Heart left ventricle (tissue), 16 donors: ENCODE measurements around the gene PCBP3. TPM values are rescaled to one million over a fixed set of nuclear protein-coding genes. Genes with fewer than 3 reads are reported as not detected.

Experiments used
- ATAC-seq, 4 donors: fragments of 200-7000 bp; cut with Tn5 transposase; one replicate each; pipeline ENCODE4 v1.9.1; 2020 to 2022; ENCODE audit warnings: moderate library complexity in 4 of 4, mild to moderate bottlenecking in 3 of 4, moderate number of reproducible peaks in 1 of 4
- DNase-seq, 5 donors: peaks; one replicate each; pipeline ENCODE4 v3.0.0-alpha.2; 2020
- H3K27ac ChIP-seq, 12 donors: fragments of 200-600 bp; sonication (generic) in 4 of 12; one replicate each; pipeline versions ENCODE4 v1.5.0 to v1.8.0; 2016 to 2022; ENCODE audit warnings: mild to moderate bottlenecking in 2 of 12
- H3K27me3 ChIP-seq, 9 donors: fragments of 200-600 bp; sonication (generic) in 2 of 9; one replicate each; pipeline versions ENCODE4 v1.5.1 to v1.8.0; 2016 to 2022; ENCODE audit warnings: mild to moderate bottlenecking in 3 of 9
- H3K36me3 ChIP-seq, 9 donors: fragments of 200-600 bp; sonication (generic) in 2 of 9; one replicate each; pipeline versions ENCODE4 v1.5.0 to v1.8.0; 2018 to 2022; ENCODE audit warnings: mild to moderate bottlenecking in 2 of 9
- H3K4me1 ChIP-seq, 12 donors: fragments of 200-600 bp; sonication (generic) in 4 of 12; one replicate each; pipeline versions ENCODE4 v1.5.0 to v1.8.0; 2016 to 2022; ENCODE audit warnings: mild to moderate bottlenecking in 3 of 12
- H3K4me3 ChIP-seq, 12 donors: fragments of 200-600 bp; sonication (generic) in 4 of 12; one replicate each; pipeline versions ENCODE4 v1.5.0 to v1.8.0; 2017 to 2022; ENCODE audit warnings: mild to moderate bottlenecking in 9 of 12, moderate library complexity in 4 of 12
- H3K9me3 ChIP-seq, 12 donors: fragments of 200-600 bp; sonication (generic) in 4 of 12; one replicate each; pipeline versions ENCODE4 v1.5.0 to v1.8.0; 2016 to 2022; ENCODE audit warnings: mild to moderate bottlenecking in 1 of 12
- POLR2A ChIP-seq, 2 donors: fragments of 450-650 bp; IDR thresholded peaks; one replicate each; pipeline ENCODE4 v1.6.1; 2017; ENCODE audit warnings: antibody characterized with exemption in 2 of 2, mild to moderate bottlenecking in 2 of 2, moderate library complexity in 2 of 2
- WGBS, 4 donors: extraction: QIAGEN DNeasy Blood & Tissue Kit in 2 of 4; methylation state at CpG; one replicate each; pipeline versions ENCODE4 v1.1.5 to v1.1.7; 2013 to 2018; 5-methylcytosine and 5-hydroxymethylcytosine counted together
- intact Hi-C, 10 donors: fragments of 100-400 bp; cut with DNase I; formaldehyde crosslinking; loops; one replicate each; pipeline versions ENCODE4 v1.11.1 to v1.14.2; 2022
- polyA plus RNA-seq, 2 donors: library from polyadenylated mRNA; stranded (reverse); fragments of 200-250 nt; gene quantifications; one replicate each; pipeline ENCODE4 v1.2.3, GENCODE V29; 2013
- total RNA-seq, 9 donors: library from RNA; depleted of rRNA in 2 of 9; stranded (reverse); fragments of >200 nt in 2 of 9; fragmentation: NEBNext Ultra II Directional in 3 of 9; extraction: Animal tissue kit (Norgen Biotek cat#: 25700) in 3 of 9; gene quantifications; one replicate each; pipeline versions ENCODE4 v1.1.0 to v1.2.4, GENCODE V29; 2016 to 2023
- TF ChIP-seq, protein P1 (sequence below), 12 donors: fragments of 200-600 bp; sonication (generic) in 4 of 12; IDR thresholded peaks; one replicate each; pipeline versions ENCODE4 v1.5.0 to v1.8.0; 2018 to 2022; ENCODE audit warnings: antibody characterized with exemption in 12 of 12, mild to moderate bottlenecking in 5 of 12
- donor health status: ischemic (EF 13 %, LVEDD 7.1; RV severe dilation, severe dysfunction).
- donor health status: healthy with polysubstance abuse.
- donor health status: DM: no; HTN: yes; CAD: no.
- donor health status: DM: no; HTN: no; CAD: no.
- donor health status: ischemic (EF 25% LVEDD 6.9; RV normal size, moderate dysfunction).
- donor health status: ischemic (EF 25% LVEDD 5.7; RV mildly dilated, moderate dysfunction).
- donor health status: healthy.
- donor health status: DM: yes; HTN: yes; CAD: no.
- donor health status: ischemic (EF 35%, LVEDD 5.7; RV mildly dilated, moderate dysfunction).
- donor health status: nonischemic (EF 11% LVEDD 7.7; RV severe dilation, severe dysfunction).
- donor health status: DM: yes; HTN: yes; CAD: no.
- donor health status: PGD.
- donor health status: ischemic (EF 29% LVEDD 5.4; RV normal size, mild dysfunction).
- donor health status: nonischemic (EF 23%, LVEDD 6.1; RV moderate dilation, normal function).

The PCBP3 gene
- total and polyA plus RNA-seq, 11 donors, result 0.72 to 11.4 (median 2.5) TPM; not detected in 1

DNA sequence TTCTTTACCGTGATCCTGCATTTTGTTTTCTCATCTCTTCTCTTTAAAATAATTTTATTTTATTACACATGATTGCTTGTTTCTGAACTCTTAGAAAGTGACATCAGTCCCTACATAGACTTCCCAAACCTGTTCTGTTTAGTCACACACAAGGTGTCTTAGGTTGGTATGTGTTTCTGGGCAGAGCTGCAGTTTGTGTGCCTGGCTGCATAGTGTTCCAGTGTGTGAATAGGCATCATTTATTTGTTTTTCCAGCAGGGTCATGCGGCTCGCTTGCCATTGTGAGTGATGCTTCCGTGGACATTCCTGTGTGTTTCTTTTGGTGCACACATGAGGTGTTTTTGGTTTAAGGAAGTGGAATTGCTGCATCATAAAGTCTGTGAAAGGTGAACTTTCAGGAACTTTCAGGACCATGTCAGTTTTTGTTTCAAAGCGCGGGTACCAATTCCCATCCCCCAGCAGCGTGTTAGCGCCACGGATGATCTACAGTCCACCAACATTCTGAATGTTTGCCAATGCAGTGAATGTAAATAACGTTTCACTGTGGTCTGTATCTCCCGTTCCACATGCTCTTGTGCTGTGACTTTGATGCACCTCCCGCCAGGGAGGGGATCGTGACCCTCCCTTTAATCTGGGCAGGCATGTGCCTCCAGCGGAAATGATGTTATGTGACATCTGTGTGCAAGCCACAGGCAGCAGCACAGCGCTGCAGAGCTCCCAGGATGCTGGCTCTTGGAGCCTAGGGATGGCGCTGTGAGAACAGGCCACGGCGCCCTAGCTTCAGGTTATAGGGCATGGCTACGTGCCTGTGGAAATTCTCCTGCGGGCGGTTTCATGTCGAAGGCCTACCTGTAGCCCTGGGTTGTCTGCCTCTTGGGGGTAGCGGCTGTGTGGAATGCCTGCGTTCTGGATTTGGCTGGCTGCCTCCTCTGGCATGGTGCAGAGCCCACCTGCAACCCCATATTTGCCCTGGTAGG lies 193.5 kb downstream of the PCBP3 start:
- TF ChIP-seq, protein P1, sequence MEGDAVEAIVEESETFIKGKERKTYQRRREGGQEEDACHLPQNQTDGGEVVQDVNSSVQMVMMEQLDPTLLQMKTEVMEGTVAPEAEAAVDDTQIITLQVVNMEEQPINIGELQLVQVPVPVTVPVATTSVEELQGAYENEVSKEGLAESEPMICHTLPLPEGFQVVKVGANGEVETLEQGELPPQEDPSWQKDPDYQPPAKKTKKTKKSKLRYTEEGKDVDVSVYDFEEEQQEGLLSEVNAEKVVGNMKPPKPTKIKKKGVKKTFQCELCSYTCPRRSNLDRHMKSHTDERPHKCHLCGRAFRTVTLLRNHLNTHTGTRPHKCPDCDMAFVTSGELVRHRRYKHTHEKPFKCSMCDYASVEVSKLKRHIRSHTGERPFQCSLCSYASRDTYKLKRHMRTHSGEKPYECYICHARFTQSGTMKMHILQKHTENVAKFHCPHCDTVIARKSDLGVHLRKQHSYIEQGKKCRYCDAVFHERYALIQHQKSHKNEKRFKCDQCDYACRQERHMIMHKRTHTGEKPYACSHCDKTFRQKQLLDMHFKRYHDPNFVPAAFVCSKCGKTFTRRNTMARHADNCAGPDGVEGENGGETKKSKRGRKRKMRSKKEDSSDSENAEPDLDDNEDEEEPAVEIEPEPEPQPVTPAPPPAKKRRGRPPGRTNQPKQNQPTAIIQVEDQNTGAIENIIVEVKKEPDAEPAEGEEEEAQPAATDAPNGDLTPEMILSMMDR (IDR thresholded peaks at IDR 0.05), result no peak
- no peak for TF ChIP-seq POLR2A (IDR thresholded peaks at IDR 0.05)
- H3K36me3 ChIP-seq, result no peaks in the 10 kb centered on the region
- ATAC-seq (no peak), DNase-seq (no peak)
- no peak overlapping the region for H3K27ac ChIP-seq
- WGBS, 4 donors, result 87 to 88% (median 88%) methylated on average over 20 to 24 of the region's 24 CpGs
- intact Hi-C loops, result no loop called here
- H3K4me1 ChIP-seq, result peaks cover 0 to 16% (median 5%) of the 10 kb centered on the region in 12 donors
- H3K4me3 ChIP-seq, result no peak overlapping the region
- H3K27me3 ChIP-seq, result no peaks in the 10 kb centered on the region
- peaks cover 0 to 22% (median 8%) of the 10 kb centered on the region in 12 donors for H3K9me3 ChIP-seq

DNA sequence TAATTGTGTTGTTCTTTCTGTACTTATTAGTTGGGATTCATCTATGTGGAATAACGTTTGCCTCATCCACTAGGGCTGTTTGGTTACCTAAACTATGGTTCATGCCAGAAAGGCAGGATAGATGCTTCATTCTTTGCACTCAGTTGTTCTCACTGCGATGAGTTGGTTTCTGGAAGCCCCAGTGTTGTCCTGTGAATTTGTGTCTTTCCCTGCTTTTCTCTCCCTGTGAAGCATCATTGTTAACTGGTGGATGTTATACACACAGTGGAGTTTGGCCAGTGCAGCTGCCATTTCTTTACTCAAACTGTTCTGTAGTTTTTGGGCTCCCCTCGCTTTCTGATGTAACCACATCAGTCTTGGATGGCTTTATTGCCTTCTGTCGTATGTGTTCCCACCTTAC lies 194.4 kb downstream of the PCBP3 start:
- H3K4me3 ChIP-seq, result no peak overlapping the region
- H3K36me3 ChIP-seq, result no peaks in the 10 kb centered on the region
- DNase-seq (no peak), ATAC-seq (no peak)
- intact Hi-C loops, result no loop called here
- H3K9me3 ChIP-seq, result peaks cover 0 to 22% (median 8%) of the 10 kb centered on the region in 12 donors
- 81 to 86% (median 84%) methylated on average over 4 of the region's 4 CpGs for WGBS, 4 donors
- no peaks in the 10 kb centered on the region for H3K27me3 ChIP-seq
- TF ChIP-seq, protein P1 (IDR thresholded peaks at IDR 0.05), result no peak
- TF ChIP-seq POLR2A (IDR thresholded peaks at IDR 0.05), result no peak
- no peak overlapping the region for H3K27ac ChIP-seq
- peaks cover 0 to 9% (median 3%) of the 10 kb centered on the region in 12 donors for H3K4me1 ChIP-seq

DNA sequence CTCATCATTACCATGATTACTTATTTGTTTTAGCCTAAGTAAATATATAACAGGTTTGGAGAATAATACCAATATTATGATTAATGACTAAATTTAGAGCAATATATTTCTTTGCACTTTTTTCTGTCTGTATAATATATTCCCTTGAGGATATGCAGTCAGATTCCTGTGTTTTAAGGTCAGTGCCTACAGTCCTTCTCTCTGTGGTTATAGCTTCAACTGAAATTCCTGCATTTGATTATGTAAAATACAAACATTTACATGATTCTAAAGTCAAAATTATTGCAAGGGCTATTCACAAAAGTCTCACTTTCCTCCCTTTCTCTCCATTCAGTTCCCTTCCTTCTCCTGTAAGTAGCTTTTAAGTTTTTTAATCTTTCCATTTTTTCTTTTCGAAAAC lies 195.1 kb downstream of the PCBP3 start:
- peaks cover 0 to 22% (median 8%) of the 10 kb centered on the region in 12 donors for H3K9me3 ChIP-seq
- H3K4me3 ChIP-seq, result no peak overlapping the region
- DNase-seq (no peak), ATAC-seq (no peak)
- peaks cover 0 to 2% (median 0%) of the 10 kb centered on the region in 12 donors for H3K4me1 ChIP-seq
- H3K27me3 ChIP-seq, result no peaks in the 10 kb centered on the region
- WGBS, 4 donors, result 92 to 97% (median 95%) methylated on average over 1 of the region's 1 CpG
- TF ChIP-seq POLR2A (IDR thresholded peaks at IDR 0.05), result no peak
- TF ChIP-seq, protein P1 (IDR thresholded peaks at IDR 0.05), result no peak
- no peaks in the 10 kb centered on the region for H3K36me3 ChIP-seq
- intact Hi-C loops, result no loop called here
- no peak overlapping the region for H3K27ac ChIP-seq

DNA sequence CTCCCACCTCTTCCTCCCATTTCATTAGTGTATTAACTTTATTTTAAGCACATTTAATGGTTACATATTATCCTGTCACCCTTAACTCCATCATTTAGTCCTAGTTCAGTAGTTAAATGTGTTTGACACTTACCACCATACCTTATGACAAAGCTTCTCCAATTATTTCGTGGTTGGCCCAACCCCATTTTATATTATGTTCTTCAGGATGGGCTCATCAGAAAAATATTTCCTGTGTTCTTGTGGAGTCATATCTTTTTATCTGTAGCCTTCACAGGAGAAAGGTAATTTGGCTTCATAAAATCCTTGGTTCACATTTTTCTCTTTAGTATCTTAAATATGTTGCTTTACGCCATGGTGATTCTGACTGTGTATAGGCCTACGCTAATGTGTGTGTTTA lies 195.7 kb downstream of the PCBP3 start:
- no peak for DNase-seq

More for the DNA sequence above, 195.7 kb downstream of the PCBP3 start:
- no peak overlapping the region for H3K27ac ChIP-seq
- no peak for ATAC-seq
- H3K4me1 ChIP-seq, result no peaks in the 10 kb centered on the region
- no peaks in the 10 kb centered on the region for H3K36me3 ChIP-seq
- H3K4me3 ChIP-seq, result no peak overlapping the region
- intact Hi-C loops, result no loop called here
- no peaks in the 10 kb centered on the region for H3K27me3 ChIP-seq
- peaks cover 0 to 22% (median 8%) of the 10 kb centered on the region in 12 donors for H3K9me3 ChIP-seq
- 74 to 89% (median 87%) methylated on average over 3 of the region's 3 CpGs for WGBS, 4 donors
- no peak for TF ChIP-seq POLR2A (IDR thresholded peaks at IDR 0.05)
- TF ChIP-seq, protein P1 (IDR thresholded peaks at IDR 0.05), result no peak
